HG03060 (cell line): ENCODE measurements around the gene LCTL.

Source experiments
- ATAC-seq: cut with Tn5 transposase; IDR thresholded peaks from one replicate; pipeline ENCODE4 v1.9.1; 2021; ENCODE audit warnings: low read depth, moderate number of reproducible peaks; ENCODE audit not compliant: unreplicated experiment

LCTL gene

GRCh38 chr15:66565741-66566144, at the start of gene LCTL:
LCTL (minus strand) TSS chr15:66565998; CDS start chr15:66565365, 633 bp downstream.
- no peak for ATAC-seq

GRCh38 chr15:66614951-66615760, 49.4 kb upstream of the LCTL start:
- no peak for ATAC-seq

- ATAC-seq = no peak
Observed at GRCh38 chr15:66614456-66614855, 48.7 kb upstream of the LCTL start.

- no peak for ATAC-seq
Observed at GRCh38 chr15:66613743-66614142, 47.9 kb upstream of the LCTL start.

GRCh38 chr15:66611257-66612053, 45.7 kb upstream of the LCTL start:
- ATAC-seq = no peak

- no peak for ATAC-seq
Observed at GRCh38 chr15:66609876-66610275, 44.1 kb upstream of the LCTL start.

- ATAC-seq = no peak
Observed at GRCh38 chr15:66608881-66609280, 43.1 kb upstream of the LCTL start.

- no peak for ATAC-seq
Observed at GRCh38 chr15:66608159-66608558, 42.4 kb upstream of the LCTL start.

GRCh38 chr15:66603301-66604179, 37.7 kb upstream of the LCTL start:
- no peak for ATAC-seq

- ATAC-seq = no peak
Observed at GRCh38 chr15:66601521-66601920, 35.7 kb upstream of the LCTL start.

- no peak for ATAC-seq
Observed at GRCh38 chr15:66600240-66600627, 34.4 kb upstream of the LCTL start.

GRCh38 chr15:66599536-66600239, 33.9 kb upstream of the LCTL start:
- ATAC-seq = no peak

GRCh38 chr15:66598095-66598815, 32.5 kb upstream of the LCTL start:
- no peak for ATAC-seq

- ATAC-seq = no peak
Observed at GRCh38 chr15:66595931-66596545, 30.2 kb upstream of the LCTL start.

GRCh38 chr15:66595332-66595731, 29.5 kb upstream of the LCTL start:
- no peak for ATAC-seq

GRCh38 chr15:66594836-66595235, 29.0 kb upstream of the LCTL start:
- no peak for ATAC-seq

GRCh38 chr15:66594344-66594743, 28.5 kb upstream of the LCTL start:
- ATAC-seq = no peak

GRCh38 chr15:66593219-66593780, 27.5 kb upstream of the LCTL start:
- no peak for ATAC-seq
